ENCODE data around the gene NTM.
"Not testable (repeated sequence)": the region's sequence is repeated elsewhere in the genome, so short reads cannot be mapped to it uniquely, and the experiment has no call there.

The NTM gene

GRCh38 chr11:132361011-132361550 is 990.7 kb downstream of the NTM start:
- DNase-seq = no peak

GRCh38 chr11:132365650-132366049 is 995.2 kb downstream of the NTM start:
- no peak for DNase-seq

GRCh38 chr11:132367293-132367692 is 996.9 kb downstream of the NTM start:
- no peak for DNase-seq

DNA sequence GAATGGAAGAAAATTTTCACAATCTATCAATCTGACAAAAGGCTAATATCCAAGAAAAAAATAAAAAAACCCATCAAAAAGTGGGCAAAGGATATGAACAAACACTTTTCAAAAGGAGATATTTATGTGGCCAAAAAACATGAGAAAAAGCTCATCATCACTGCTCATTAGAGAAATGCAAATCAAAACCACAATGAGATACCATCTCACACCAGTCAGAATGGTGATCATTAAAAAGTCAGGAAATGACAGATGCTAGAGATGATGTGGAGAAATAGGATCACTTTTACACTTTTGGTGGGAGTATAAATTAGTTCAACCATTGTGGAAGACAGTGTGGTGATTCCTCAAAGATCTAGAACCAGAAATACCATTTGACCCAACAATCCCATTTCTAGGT is 999.7 kb downstream of the NTM start:
- not testable (repeated sequence) for DNase-seq

DNA sequence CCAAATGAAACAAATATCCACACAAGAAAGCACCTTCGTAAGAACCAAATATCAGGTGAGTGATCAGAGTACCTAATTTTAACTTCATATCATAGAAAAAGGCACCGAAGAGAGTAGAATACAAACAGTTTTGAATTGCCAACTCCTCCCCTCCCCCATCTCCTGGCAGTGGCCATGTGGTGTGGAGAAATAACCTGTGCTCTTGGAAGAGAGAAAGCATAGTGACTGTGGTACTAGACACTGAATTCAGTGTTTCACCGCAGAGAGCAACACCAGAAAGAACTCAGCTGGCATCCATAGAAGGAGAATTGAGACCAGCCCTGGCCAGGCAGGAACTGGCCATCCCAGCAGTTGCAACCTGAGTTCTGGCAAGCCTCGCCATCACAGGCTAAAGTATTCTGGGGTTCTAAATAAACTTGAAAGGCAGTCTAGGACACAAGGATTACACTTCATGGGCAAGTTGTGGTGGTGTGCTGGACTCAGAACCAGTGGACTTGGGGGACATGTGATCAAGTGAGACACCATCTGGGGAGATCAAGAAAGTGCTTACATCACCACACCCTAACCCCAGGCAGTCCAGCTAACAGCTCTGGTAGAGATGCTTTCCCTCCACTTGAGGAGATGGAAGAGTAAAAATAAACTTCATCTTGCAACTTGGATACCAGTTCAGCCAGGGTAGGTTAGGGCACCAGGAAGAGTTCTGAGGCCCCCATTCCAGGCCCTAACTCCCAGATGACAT is 1003.2 kb downstream of the NTM start:
- DNase-seq = no peak

DNA sequence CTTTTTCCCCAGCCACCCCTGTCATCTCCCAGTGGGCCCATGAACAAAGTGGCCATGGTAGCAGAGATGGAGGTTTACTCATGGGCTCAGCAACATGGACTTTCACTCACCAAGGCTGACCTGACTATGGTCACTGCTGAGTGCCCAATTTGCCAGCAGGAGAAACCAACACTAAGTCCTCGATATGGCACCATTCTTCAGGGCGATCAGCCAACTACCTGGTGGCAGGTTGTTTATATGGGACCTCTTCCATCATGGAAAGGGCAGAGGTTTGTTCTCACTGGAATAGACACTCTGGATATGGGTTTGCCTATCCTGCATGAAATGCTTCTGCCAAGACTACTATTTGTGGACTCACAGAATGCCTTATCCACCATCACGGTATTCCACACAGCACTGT is 1009.1 kb downstream of the NTM start:
- DNase-seq = no peak
